GM12865 (cell line): ENCODE data around the gene TDRD12.
"Not testable (repeated sequence)": the region's sequence is repeated elsewhere in the genome, so short reads cannot be mapped to it uniquely, and the experiment has no call there.

Source experiments
- DNase-seq: peaks from one replicate; pipeline ENCODE4 v3.0.0; 2010; ENCODE audit warnings: low read depth
- H3K4me3 ChIP-seq: 2 replicates; pipeline ENCODE4 v1.5.1; 2011; ENCODE audit warnings: mild to moderate bottlenecking, low read depth, low read length, control low read depth
- CTCF ChIP-seq: IDR thresholded peaks from 2 replicates; pipeline ENCODE4 v1.5.1; 2011; ENCODE audit warnings: low read length, control low read depth, low read depth, inconsistent platforms; ENCODE audit not compliant: insufficient read depth; ENCODE audit errors: missing control alignments

TDRD12 gene

GRCh38 chr19:32773126-32773525 is 53.6 kb downstream of the TDRD12 start:
- no peak for DNase-seq
- TF ChIP-seq CTCF: no peak
- H3K4me3 ChIP-seq: no peak overlapping the region

GRCh38 chr19:32779082-32779481 is 59.5 kb downstream of the TDRD12 start:
- no peak for DNase-seq
- no peak overlapping the region for H3K4me3 ChIP-seq
- TF ChIP-seq CTCF: no peak

- no peak overlapping the region for H3K4me3 ChIP-seq
- no peak for TF ChIP-seq CTCF
- no peak for DNase-seq
These were observed 61.7 kb downstream of the TDRD12 start for GRCh38 chr19:32781280-32781679.

GRCh38 chr19:32782089-32782488 is 62.5 kb downstream of the TDRD12 start:
- not testable (repeated sequence) for H3K4me3 ChIP-seq, DNase-seq

- DNase-seq, H3K4me3 ChIP-seq: not testable (repeated sequence)
These were observed 67.7 kb downstream of the TDRD12 start for GRCh38 chr19:32787161-32787813.

- not testable (repeated sequence) for DNase-seq, H3K4me3 ChIP-seq
These were observed 68.3 kb downstream of the TDRD12 start for GRCh38 chr19:32787895-32788294.

GRCh38 chr19:32789429-32789828 is 69.9 kb downstream of the TDRD12 start:
- no peak for DNase-seq
- H3K4me3 ChIP-seq: no peak overlapping the region
- TF ChIP-seq CTCF: no peak

GRCh38 chr19:32798201-32798600 is 78.6 kb downstream of the TDRD12 start:
- H3K4me3 ChIP-seq: no peak overlapping the region
- no peak for DNase-seq

More at GRCh38 chr19:32798201-32798600, 78.6 kb downstream of the TDRD12 start:
- TF ChIP-seq CTCF: no peak
